HCT116 (cell line): Measurements from ENCODE around the gene TMEM121. TPM values are rescaled to one million over a fixed set of nuclear protein-coding genes. Genes with fewer than 3 reads are reported as not detected.

ENCODE experiments used
- ATAC-seq: fragments of 200-7000 bp; cut with Tn5 transposase; 2 replicates; pipeline ENCODE4 v1.9.1; 2020; ENCODE audit warnings: mild to moderate bottlenecking, moderate library complexity
- BruUV-seq: library from RNA; stranded (reverse); fragments of 400-500 nt; replicated peaks from 2 replicates; lab custom pipeline; 2021; lab: Mats Ljungman, UMichigan
- CTCF ChIA-PET: fragments of 300-600 bp; sonication (Branson Sonifier 250); formaldehyde crosslinking; loops from one replicate; lab custom pipeline; 2021; ENCODE audit warnings: antibody characterized with exemption; lab: Charles Lee
- POLR2A ChIA-PET: fragments of 300-600, 350-600 bp; sonication (Branson Sonifier 250); formaldehyde crosslinking; loops from one replicate; lab custom pipeline; 2021; ENCODE audit warnings: antibody characterized with exemption; lab: Charles Lee
- RAD21 ChIA-PET, 2 experiments: fragments of 300-600 bp; sonication (Branson Sonifier 250); formaldehyde crosslinking; loops; one replicate each; lab custom pipeline; 2023; ENCODE audit warnings: low total read pairs in 2 of 2; ENCODE audit not compliant: uncharacterized antibody in 2 of 2, unreplicated experiment in 2 of 2, low non-redundant PET in 1 of 2; lab: Charles Lee
- DNase-seq: peaks from one replicate; pipeline ENCODE4 v3.0.0-alpha.2; 2010; ENCODE audit warnings: low read depth, low spot score
- H2AFZ ChIP-seq: fragments of 200-600 bp; shearing (Covaris generic), sonication (generic); 2 replicates; pipeline ENCODE4 v1.6.1; 2017; ENCODE audit warnings: low read depth, mixed run types, mixed read lengths, antibody characterized with exemption, low read length; ENCODE audit not compliant: poor library complexity, severe bottlenecking
- H3K27ac ChIP-seq: 2 replicates; pipeline ENCODE4 v1.5.1; 2012; ENCODE audit warnings: low read depth, low read length
- H3K27me3 ChIP-seq: fragments of 200-600 bp; sonication (generic); 2 replicates; pipeline ENCODE4 v1.6.1; 2016; ENCODE audit warnings: mixed run types, low read length, mixed read lengths; ENCODE audit not compliant: insufficient read depth
- H3K36me3 ChIP-seq, 2 experiments: fragments of 200-500 bp in 1 of 2; fragments of 200-600 bp in 1 of 2; sonication (Bioruptor generic) in 1 of 2; sonication (generic) in 1 of 2; 2 replicates each; pipeline versions ENCODE4 v1.5.1 to v1.6.1; 2014 to 2016; ENCODE audit warnings: low read length in 2 of 2, inconsistent platforms in 1 of 2, mixed read lengths in 1 of 2, mixed run types in 1 of 2; ENCODE audit not compliant: insufficient read depth in 2 of 2, control insufficient read depth in 1 of 2
- H3K4me1 ChIP-seq, 2 experiments: fragments of 200-600 bp in 1 of 2; sonication (generic) in 1 of 2; 2 replicates each; pipeline versions ENCODE4 v1.5.1 to v1.6.1; 2012 to 2017; ENCODE audit warnings: low read length in 2 of 2, inconsistent platforms in 1 of 2, mild to moderate bottlenecking in 1 of 2, mixed read lengths in 1 of 2, mixed run types in 1 of 2, moderate library complexity in 1 of 2; ENCODE audit not compliant: insufficient read depth in 2 of 2, control insufficient read depth in 1 of 2
- H3K4me2 ChIP-seq: fragments of 200-600 bp; sonication (generic); 2 replicates; pipeline ENCODE4 v1.6.1; 2017; ENCODE audit warnings: mixed run types, low read length, mixed read lengths
- H3K4me3 ChIP-seq, 2 experiments: fragments of 200-600 bp in 1 of 2; sonication (generic) in 1 of 2; replicated peaks in 1 of 2; 2 replicates each; pipeline ENCODE4 v1.5.1; 2011 to 2016; ENCODE audit warnings: low read length in 2 of 2, control low read depth in 1 of 2, low read depth in 1 of 2, mild to moderate bottlenecking in 1 of 2, mixed read lengths in 1 of 2, mixed run types in 1 of 2
- H3K79me2 ChIP-seq: fragments of 200-600 bp; sonication (generic); 2 replicates; pipeline ENCODE4 v1.6.1; 2017; ENCODE audit warnings: mild to moderate bottlenecking, mixed run types, low read length, moderate library complexity, mixed read lengths; ENCODE audit not compliant: insufficient read depth
- H3K9ac ChIP-seq: fragments of 200-600 bp; sonication (generic); 2 replicates; pipeline ENCODE4 v1.6.1; 2016; ENCODE audit warnings: low read length, mixed read lengths
- H3K9me2 ChIP-seq: fragments of 200-600 bp; sonication (generic), shearing (Covaris generic); 2 replicates; pipeline ENCODE4 v1.6.1; 2017; ENCODE audit warnings: mixed run types, mild to moderate bottlenecking, moderate library complexity; ENCODE audit not compliant: insufficient read depth
- H3K9me3 ChIP-seq, 2 experiments: fragments of 200-500 bp in 1 of 2; fragments of 200-600 bp in 1 of 2; sonication (Bioruptor generic) in 1 of 2; sonication (generic) in 1 of 2; 2 replicates each; pipeline ENCODE4 v1.6.1; 2014 to 2017; ENCODE audit warnings: low read length in 2 of 2, mixed read lengths in 2 of 2, inconsistent platforms in 1 of 2, low read depth in 1 of 2, mild to moderate bottlenecking in 1 of 2, mixed run types in 1 of 2, moderate library complexity in 1 of 2; ENCODE audit not compliant: control insufficient read depth in 1 of 2, insufficient read depth in 1 of 2
- H4K20me1 ChIP-seq: fragments of 200-600 bp; sonication (generic), shearing (Covaris generic); 2 replicates; pipeline ENCODE4 v1.6.1; 2017; ENCODE audit warnings: mixed run types, mild to moderate bottlenecking, moderate library complexity; ENCODE audit not compliant: insufficient read depth
- CBX3 ChIP-seq: IDR thresholded peaks from 2 replicates; pipeline ENCODE4 v1.6.1; 2012; ENCODE audit warnings: low read depth
- ELF1 ChIP-seq: IDR thresholded peaks from 2 replicates; pipeline ENCODE4 v1.6.1; 2012; ENCODE audit warnings: low read depth, borderline replicate concordance
- EZH2phosphoT487 ChIP-seq: fragments of 200-600 bp; IDR thresholded peaks from 2 replicates; pipeline ENCODE4 v1.6.1; 2018; ENCODE audit warnings: antibody characterized with exemption, borderline replicate concordance
- FOSL1 ChIP-seq: IDR thresholded peaks from 2 replicates; pipeline ENCODE4 v1.6.1; 2012; ENCODE audit warnings: low read depth
- POLR2AphosphoS5 ChIP-seq: IDR thresholded peaks from 2 replicates; pipeline ENCODE4 v1.6.1; 2011; ENCODE audit warnings: mild to moderate bottlenecking, low read depth, low read length, moderate library complexity
- RAD21 ChIP-seq: IDR thresholded peaks from 2 replicates; pipeline ENCODE4 v1.6.1; 2012; ENCODE audit warnings: low read depth, mild to moderate bottlenecking
- SP1 ChIP-seq: IDR thresholded peaks from 2 replicates; pipeline ENCODE4 v1.6.1; 2012; ENCODE audit warnings: low read depth
- SRF ChIP-seq: IDR thresholded peaks from 2 replicates; pipeline ENCODE4 v1.6.1; 2012; ENCODE audit warnings: low read depth
- TCF7L2 ChIP-seq: IDR thresholded peaks from 2 replicates; pipeline ENCODE4 v1.7.0; 2011; ENCODE audit warnings: borderline replicate concordance, inconsistent platforms; ENCODE audit not compliant: insufficient read depth, insufficient read length; ENCODE audit errors: extremely low read depth
- YY1 ChIP-seq: IDR thresholded peaks from 2 replicates; pipeline ENCODE4 v1.6.1; 2011; ENCODE audit warnings: low read length, low read depth, moderate library complexity, mild to moderate bottlenecking; ENCODE audit not compliant: insufficient replicate concordance; ENCODE audit errors: extremely low read depth
- ZNF274 ChIP-seq: fragments of 200-500 bp; sonication (Bioruptor generic); IDR thresholded peaks from 2 replicates; pipeline ENCODE4 v1.6.1; 2014; ENCODE audit warnings: mild to moderate bottlenecking, low read depth, low read length, inconsistent platforms
- intact Hi-C: fragments of 100-400 bp; cut with micrococcal nuclease; formaldehyde crosslinking; loops from 2 replicates; pipeline ENCODE4 v1.10.0; 2022
- total RNA-seq: library from RNA; stranded (reverse); gene quantifications from one replicate; pipeline ENCODE4 v1.2.1, GENCODE V29; 2021; ENCODE audit not compliant: unreplicated experiment
- TF ChIP-seq, protein P1 (sequence below): IDR thresholded peaks from 2 replicates; pipeline ENCODE4 v1.6.1; 2012
- TF ChIP-seq, protein P2 (sequence below): IDR thresholded peaks from 2 replicates; pipeline ENCODE4 v1.6.1; 2011; ENCODE audit warnings: mild to moderate bottlenecking, low read length, moderate library complexity; ENCODE audit not compliant: insufficient replicate concordance; ENCODE audit errors: extremely low read depth
- TF ChIP-seq, protein P3 (sequence below): IDR thresholded peaks from 2 replicates; pipeline ENCODE4 v1.6.1; 2012; ENCODE audit warnings: low read depth

Gene TMEM121
- total RNA-seq, 1 experiment from 2014 or later: 5.5 TPM

DNA sequence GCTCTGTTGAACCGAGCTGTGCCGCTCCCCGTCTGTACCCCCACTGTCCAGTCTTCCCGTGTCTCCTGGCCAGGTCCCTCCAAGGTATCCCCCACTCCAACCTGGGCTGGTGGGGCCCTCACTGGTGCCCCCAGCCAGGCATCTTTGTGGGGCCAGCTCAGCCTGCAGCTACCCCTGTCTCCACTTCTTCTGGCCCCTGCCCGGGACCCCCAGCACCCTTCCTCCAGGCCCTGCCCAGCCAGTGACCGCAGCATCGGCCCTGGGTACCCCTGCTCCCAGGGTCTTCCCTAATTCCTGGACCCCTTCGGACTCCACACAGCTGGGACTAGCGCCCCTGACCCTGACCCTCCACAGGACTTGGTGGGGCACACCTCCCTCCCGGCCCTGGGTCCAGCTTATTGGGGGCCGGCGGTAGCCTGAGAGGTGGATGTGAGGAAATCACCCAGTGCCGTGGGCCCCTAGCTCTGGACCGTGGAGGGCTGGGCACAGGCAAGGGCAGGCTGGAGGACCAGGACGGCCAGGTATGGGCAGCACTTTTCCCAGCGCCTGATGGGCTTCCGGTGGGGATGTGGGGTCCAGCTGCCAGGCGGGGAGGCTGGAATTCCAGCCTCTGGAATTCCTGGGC lies 43.8 kb upstream of the TMEM121 start (continued):
- TF ChIP-seq YY1: no peak
- no peak for TF ChIP-seq TCF7L2

DNA sequence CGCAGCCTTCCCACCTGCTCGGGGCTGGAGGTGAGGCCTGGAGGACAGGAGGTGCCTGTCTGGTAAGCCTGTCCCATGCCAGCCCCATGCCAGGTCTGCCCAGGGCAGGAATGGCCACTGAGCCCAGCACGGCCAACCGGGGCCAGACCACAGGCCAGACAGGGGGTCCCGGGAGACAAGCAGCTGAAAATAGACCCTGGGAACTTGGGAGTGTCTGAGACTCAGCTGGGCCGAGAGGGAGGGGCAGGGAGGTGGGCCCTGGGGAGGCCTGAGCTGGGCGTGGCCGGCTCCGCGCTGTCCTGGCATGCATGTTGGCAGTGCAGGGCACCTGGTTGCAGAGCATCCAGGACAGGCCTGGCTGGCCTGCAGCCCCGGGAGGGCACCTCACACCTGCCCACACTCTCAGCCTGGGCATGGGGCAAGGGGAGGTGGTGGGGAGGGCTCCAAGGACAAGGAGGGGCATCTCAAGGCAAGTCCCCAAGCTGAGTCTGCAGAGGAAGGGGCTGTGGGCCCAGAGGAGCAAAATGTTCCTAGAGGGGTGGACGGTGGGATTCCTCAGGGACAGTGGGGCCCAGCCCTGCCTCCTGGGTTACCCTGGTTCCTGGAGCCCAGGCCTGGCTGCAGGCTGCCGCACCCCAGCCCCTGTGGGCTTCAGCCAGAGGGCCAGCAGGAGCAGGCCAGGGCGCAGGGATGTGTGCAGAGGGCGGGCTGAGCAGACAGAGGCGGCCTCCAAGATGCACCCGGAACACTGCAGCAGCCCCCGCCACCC lies 42.9 kb upstream of the TMEM121 start:
- POLR2A ChIA-PET: no interaction called here
- H3K4me2 ChIP-seq: peak overlapping the region; percentile 23; the same call in 1 of the 2 replicates

More for the DNA sequence above, 42.9 kb upstream of the TMEM121 start:
- DNase-seq (no peak), ATAC-seq (no peak)
- no peaks in the 10 kb centered on the region for H3K9me2 ChIP-seq
- no peak overlapping the region for H3K4me3 ChIP-seq
- H3K79me2 ChIP-seq: peaks cover 5% of the 10 kb centered on the region; the same call in 1 of the 2 replicates
- no TSS peak for BruUV-seq
- no peaks in the 10 kb centered on the region for H4K20me1 ChIP-seq
- ChIA-PET CTCF (no interaction called here), RAD21 (no interaction called here)
- H3K9ac ChIP-seq: peak overlapping the region; percentile 99; the same call in 1 of the 2 replicates
- no peak overlapping the region for H2AFZ ChIP-seq
- peaks cover 28 to 81% of the 10 kb centered on the region in 2 experiments for H3K4me1 ChIP-seq
- H3K27ac ChIP-seq: no peak overlapping the region; the same call in 1 of the 2 replicates
- intact Hi-C loops: no loop called here
- H3K27me3 ChIP-seq: no peaks in the 10 kb centered on the region
- TF ChIP-seq CBX3 (no peak), RAD21 (no peak), SP1 (no peak), ZNF274 (no peak), POLR2AphosphoS5 (no peak), SRF (no peak), EZH2phosphoT487 (no peak), ELF1 (no peak), FOSL1 (no peak), TCF7L2 (no peak)
- TF ChIP-seq, protein P1, sequence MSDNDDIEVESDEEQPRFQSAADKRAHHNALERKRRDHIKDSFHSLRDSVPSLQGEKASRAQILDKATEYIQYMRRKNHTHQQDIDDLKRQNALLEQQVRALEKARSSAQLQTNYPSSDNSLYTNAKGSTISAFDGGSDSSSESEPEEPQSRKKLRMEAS: no peak
- TF ChIP-seq, protein P2, sequence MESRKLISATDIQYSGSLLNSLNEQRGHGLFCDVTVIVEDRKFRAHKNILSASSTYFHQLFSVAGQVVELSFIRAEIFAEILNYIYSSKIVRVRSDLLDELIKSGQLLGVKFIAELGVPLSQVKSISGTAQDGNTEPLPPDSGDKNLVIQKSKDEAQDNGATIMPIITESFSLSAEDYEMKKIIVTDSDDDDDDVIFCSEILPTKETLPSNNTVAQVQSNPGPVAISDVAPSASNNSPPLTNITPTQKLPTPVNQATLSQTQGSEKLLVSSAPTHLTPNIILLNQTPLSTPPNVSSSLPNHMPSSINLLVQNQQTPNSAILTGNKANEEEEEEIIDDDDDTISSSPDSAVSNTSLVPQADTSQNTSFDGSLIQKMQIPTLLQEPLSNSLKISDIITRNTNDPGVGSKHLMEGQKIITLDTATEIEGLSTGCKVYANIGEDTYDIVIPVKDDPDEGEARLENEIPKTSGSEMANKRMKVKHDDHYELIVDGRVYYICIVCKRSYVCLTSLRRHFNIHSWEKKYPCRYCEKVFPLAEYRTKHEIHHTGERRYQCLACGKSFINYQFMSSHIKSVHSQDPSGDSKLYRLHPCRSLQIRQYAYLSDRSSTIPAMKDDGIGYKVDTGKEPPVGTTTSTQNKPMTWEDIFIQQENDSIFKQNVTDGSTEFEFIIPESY: no peak
- TF ChIP-seq, protein P3, sequence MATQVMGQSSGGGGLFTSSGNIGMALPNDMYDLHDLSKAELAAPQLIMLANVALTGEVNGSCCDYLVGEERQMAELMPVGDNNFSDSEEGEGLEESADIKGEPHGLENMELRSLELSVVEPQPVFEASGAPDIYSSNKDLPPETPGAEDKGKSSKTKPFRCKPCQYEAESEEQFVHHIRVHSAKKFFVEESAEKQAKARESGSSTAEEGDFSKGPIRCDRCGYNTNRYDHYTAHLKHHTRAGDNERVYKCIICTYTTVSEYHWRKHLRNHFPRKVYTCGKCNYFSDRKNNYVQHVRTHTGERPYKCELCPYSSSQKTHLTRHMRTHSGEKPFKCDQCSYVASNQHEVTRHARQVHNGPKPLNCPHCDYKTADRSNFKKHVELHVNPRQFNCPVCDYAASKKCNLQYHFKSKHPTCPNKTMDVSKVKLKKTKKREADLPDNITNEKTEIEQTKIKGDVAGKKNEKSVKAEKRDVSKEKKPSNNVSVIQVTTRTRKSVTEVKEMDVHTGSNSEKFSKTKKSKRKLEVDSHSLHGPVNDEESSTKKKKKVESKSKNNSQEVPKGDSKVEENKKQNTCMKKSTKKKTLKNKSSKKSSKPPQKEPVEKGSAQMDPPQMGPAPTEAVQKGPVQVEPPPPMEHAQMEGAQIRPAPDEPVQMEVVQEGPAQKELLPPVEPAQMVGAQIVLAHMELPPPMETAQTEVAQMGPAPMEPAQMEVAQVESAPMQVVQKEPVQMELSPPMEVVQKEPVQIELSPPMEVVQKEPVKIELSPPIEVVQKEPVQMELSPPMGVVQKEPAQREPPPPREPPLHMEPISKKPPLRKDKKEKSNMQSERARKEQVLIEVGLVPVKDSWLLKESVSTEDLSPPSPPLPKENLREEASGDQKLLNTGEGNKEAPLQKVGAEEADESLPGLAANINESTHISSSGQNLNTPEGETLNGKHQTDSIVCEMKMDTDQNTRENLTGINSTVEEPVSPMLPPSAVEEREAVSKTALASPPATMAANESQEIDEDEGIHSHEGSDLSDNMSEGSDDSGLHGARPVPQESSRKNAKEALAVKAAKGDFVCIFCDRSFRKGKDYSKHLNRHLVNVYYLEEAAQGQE: no peak
- no peaks in the 10 kb centered on the region for H3K9me3 ChIP-seq
- no peaks in the 10 kb centered on the region for H3K36me3 ChIP-seq
